ENCODE measurements around the gene SUMF1. TPM values are rescaled to one million over a fixed set of nuclear protein-coding genes. Genes with fewer than 3 reads are reported as not detected.

SUMF1 gene
- 100 to 1,000 TPM in 1 of 9 donors, 10 to 100 TPM in 8; 27.0 to 109 (median 43.8) TPM for total RNA-seq
- polyA plus RNA-seq: 10 to 100 TPM in 2 of 3 donors, 1 to 10 TPM in 1; 8.0 to 23.3 (median 11.5) TPM
- long read RNA-seq, donor 1, transcript SUMF1-201 (9 exons, 2,159 nt): major isoform, 8 of 8 reads
- long read RNA-seq, donor 1, partial matches to known transcripts: 0 of 8 reads
- long read RNA-seq, donor 1, other reads (novel, unspliced or antisense): 0 of 8 reads
- long read RNA-seq, donor 2, transcript SUMF1-201 (9 exons, 2,159 nt): major isoform, 5 of 5 reads
- long read RNA-seq, donor 2, partial matches to known transcripts: 0 of 5 reads
- long read RNA-seq, donor 2, other reads (novel, unspliced or antisense): 0 of 5 reads
- long read RNA-seq, donor 3, transcript SUMF1-201 (9 exons, 2,159 nt): major isoform, 5 of 5 reads
- long read RNA-seq, donor 3, partial matches to known transcripts: 0 of 5 reads
- long read RNA-seq, donor 3, other reads (novel, unspliced or antisense): 0 of 5 reads
- long read RNA-seq, donor 4, transcript SUMF1-201 (9 exons, 2,159 nt): major isoform, 37 of 41 reads
- long read RNA-seq, donor 4, partial matches to known transcripts: 1 of 41 reads
- long read RNA-seq, donor 4, other reads (novel, unspliced or antisense): 2 of 41 reads
- long read RNA-seq, donor 5, transcript SUMF1-203 (8 exons, 1,128 nt): minor isoform, 6 of 137 reads
- long read RNA-seq, donor 5, transcript SUMF1-201 (9 exons, 2,159 nt): major isoform, 112 of 137 reads
- long read RNA-seq, donor 5, transcript SUMF1-202 (8 exons, 1,447 nt): minor isoform, 6 of 137 reads
- long read RNA-seq, donor 5, partial matches to known transcripts: 3 of 137 reads
- long read RNA-seq, donor 5, other reads (novel, unspliced or antisense): 10 of 137 reads
- long read RNA-seq, donor 6, transcript SUMF1-201 (9 exons, 2,159 nt): major isoform, 16 of 22 reads
- long read RNA-seq, donor 6, partial matches to known transcripts: 2 of 22 reads
- long read RNA-seq, donor 6, other reads (novel, unspliced or antisense): 3 of 22 reads
- long read RNA-seq, donor 7, partial matches to known transcripts: 0 of 4 reads
- long read RNA-seq, donor 7, other reads (novel, unspliced or antisense): 0 of 4 reads
- long read RNA-seq, donor 8, transcript SUMF1-201 (9 exons, 2,159 nt): major isoform, 10 of 12 reads
- long read RNA-seq, donor 8, partial matches to known transcripts: 0 of 12 reads
- long read RNA-seq, donor 8, other reads (novel, unspliced or antisense): 0 of 12 reads
- long read RNA-seq, donor 9, transcript SUMF1-201 (9 exons, 2,159 nt): major isoform, 9 of 9 reads
- long read RNA-seq, donor 9, partial matches to known transcripts: 0 of 9 reads
- long read RNA-seq, donor 9, other reads (novel, unspliced or antisense): 0 of 9 reads
- long read RNA-seq, donor 10, partial matches to known transcripts: 0 of 3 reads
- long read RNA-seq, donor 10, other reads (novel, unspliced or antisense): 0 of 3 reads

GRCh38 chr3:4466741-4467521 lies at the start of gene SUMF1:
SUMF1 (minus strand) TSS chr3:4467269; CDS start chr3:4467245, 24 bp downstream.
- 0 to 1% (median 1%) methylated on average over 15 to 47 of the region's 47 CpGs for WGBS, 4 donors

GRCh38 chr3:4515916-4516579 lies 49.0 kb upstream of the SUMF1 start:
- H3K27me3 ChIP-seq: no peaks in the 10 kb centered on the region
- peaks cover 13 to 33% of the 10 kb centered on the region in 2 donors for H3K4me1 ChIP-seq (replicated peaks in 1 of 2)
- H3K9me3 ChIP-seq (replicated peaks in 1 of 3): no peaks in the 10 kb centered on the region
- no peaks in the 10 kb centered on the region for H3K36me3 ChIP-seq (replicated peaks in 1 of 2)
- DNase-seq: no peak
- WGBS, 4 donors: 75 to 83% (median 83%) methylated on average over 7 of the region's 7 CpGs
- H3K27ac ChIP-seq: no peak overlapping the region
- intact Hi-C loops (cut with DNase I): no loop called here
- H3K4me3 ChIP-seq: no peak overlapping the region
- TF ChIP-seq POLR2A (IDR thresholded peaks at IDR 0.05) (no peak), CTCF (IDR thresholded peaks at IDR 0.05) (no peak)

More at GRCh38 chr3:4466741-4467521, at the start of gene SUMF1:
- Histone ChIP-seq H3K27me3 (no peaks in the 10 kb centered on the region), H3K4me1 (replicated peaks in 1 of 2) (peaks cover 4 to 19% of the 10 kb centered on the region in 2 donors), H3K4me3 (peak within 1 kb of the TSS; percentile 62 to 99 (median 88)), H3K36me3 (replicated peaks in 1 of 2) (no peaks in the 10 kb centered on the region), H3K9me3 (replicated peaks in 1 of 3) (no peaks in the 10 kb centered on the region), H3K27ac (peak within 1 kb of the TSS in 4 of 5 donors; percentile 78 to 92 (median 86))
- TF ChIP-seq CTCF (IDR thresholded peaks at IDR 0.05) (no peak), POLR2A (IDR thresholded peaks at IDR 0.05) (peak; percentile 66 to 74)
- intact Hi-C loops (cut with DNase I): loop anchor here in 1 of 2 donors (10.0 kb wide), 1 partner anchor 112 kb away; no protein-coding TSS in a partner anchor
- peak; percentile 76 to 86 (median 79) for DNase-seq

- H3K4me1 ChIP-seq (replicated peaks in 1 of 2): peaks cover 5 to 24% of the 10 kb centered on the region in 2 donors
- DNase-seq: no peak
- no peaks in the 10 kb centered on the region for H3K27me3 ChIP-seq
- H3K9me3 ChIP-seq (replicated peaks in 1 of 3): no peaks in the 10 kb centered on the region
- H3K36me3 ChIP-seq (replicated peaks in 1 of 2): no peaks in the 10 kb centered on the region
- no peak overlapping the region for H3K4me3 ChIP-seq
- intact Hi-C loops (cut with DNase I): no loop called here
- no peak overlapping the region for H3K27ac ChIP-seq
- TF ChIP-seq CTCF (IDR thresholded peaks at IDR 0.05): no peak
- no peak for TF ChIP-seq POLR2A (IDR thresholded peaks at IDR 0.05)
- 67 to 90% (median 76%) methylated on average over 1 of the region's 1 CpG for WGBS, 4 donors
Measured at GRCh38 chr3:4514916-4515315, 47.8 kb upstream of the SUMF1 start.

Measured in adrenal gland (tissue), 19 donors.